ENCODE data around the gene CD86.

- TF ChIP-seq, protein P1, sequence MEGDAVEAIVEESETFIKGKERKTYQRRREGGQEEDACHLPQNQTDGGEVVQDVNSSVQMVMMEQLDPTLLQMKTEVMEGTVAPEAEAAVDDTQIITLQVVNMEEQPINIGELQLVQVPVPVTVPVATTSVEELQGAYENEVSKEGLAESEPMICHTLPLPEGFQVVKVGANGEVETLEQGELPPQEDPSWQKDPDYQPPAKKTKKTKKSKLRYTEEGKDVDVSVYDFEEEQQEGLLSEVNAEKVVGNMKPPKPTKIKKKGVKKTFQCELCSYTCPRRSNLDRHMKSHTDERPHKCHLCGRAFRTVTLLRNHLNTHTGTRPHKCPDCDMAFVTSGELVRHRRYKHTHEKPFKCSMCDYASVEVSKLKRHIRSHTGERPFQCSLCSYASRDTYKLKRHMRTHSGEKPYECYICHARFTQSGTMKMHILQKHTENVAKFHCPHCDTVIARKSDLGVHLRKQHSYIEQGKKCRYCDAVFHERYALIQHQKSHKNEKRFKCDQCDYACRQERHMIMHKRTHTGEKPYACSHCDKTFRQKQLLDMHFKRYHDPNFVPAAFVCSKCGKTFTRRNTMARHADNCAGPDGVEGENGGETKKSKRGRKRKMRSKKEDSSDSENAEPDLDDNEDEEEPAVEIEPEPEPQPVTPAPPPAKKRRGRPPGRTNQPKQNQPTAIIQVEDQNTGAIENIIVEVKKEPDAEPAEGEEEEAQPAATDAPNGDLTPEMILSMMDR (IDR thresholded peaks at IDR 0.05): no peak
- TF ChIP-seq EP300 (IDR thresholded peaks at IDR 0.05) (no peak), POLR2A (IDR thresholded peaks at IDR 0.05) (no peak)
Measured at GRCh38 chr3:122025296-122025695, 29.9 kb upstream of the CD86 start.
